H1 (cell line): ENCODE measurements around the gene CCDC9B. TPM values are rescaled to one million over a fixed set of nuclear protein-coding genes. Genes with fewer than 3 reads are reported as not detected.

Experiments used
- CTCF ChIA-PET: fragments of 300-600 bp; sonication (Branson Sonifier 250); formaldehyde crosslinking; loops from one replicate; lab custom pipeline; 2021; ENCODE audit not compliant: partially characterized antibody; lab: Charles Lee
- POLR2A ChIA-PET: fragments of 300-600 bp; sonication (Branson Sonifier 250); formaldehyde crosslinking; loops from one replicate; lab custom pipeline; 2021; ENCODE audit warnings: inconsistent platforms; ENCODE audit not compliant: partially characterized antibody; lab: Charles Lee
- DNase-seq, 2 experiments: peaks; one replicate each; pipeline versions ENCODE4 v3.0.0 to v3.0.0-alpha.2; 2010 to 2022; ENCODE audit warnings: low spot score in 2 of 2, low read depth in 1 of 2, mixed read lengths in 1 of 2
- FAIRE-seq: peaks from 2 replicates; lab custom pipeline; 2011; peaks lifted over from hg19 to GRCh38; lab: Jason Lieb, UNC
- H2AFZ ChIP-seq: 2 replicates; pipeline ENCODE4 v1.8.1; 2012; ENCODE audit warnings: low read length, inconsistent platforms
- H2AK5ac ChIP-seq: 2 replicates; pipeline ENCODE4 v1.6.1; 2013; ENCODE audit warnings: low read depth, low read length
- H2BK120ac ChIP-seq: replicated peaks from 2 replicates; pipeline ENCODE3; 2013; ENCODE audit warnings: low read depth, low read length, inconsistent platforms
- H2BK12ac ChIP-seq: 2 replicates; pipeline ENCODE4 v1.6.1; 2013; ENCODE audit warnings: low read depth, low read length
- H2BK15ac ChIP-seq: 2 replicates; pipeline ENCODE4 v1.6.1; 2013; ENCODE audit warnings: low read length
- H2BK20ac ChIP-seq: 2 replicates; pipeline ENCODE4 v1.6.1; 2013; ENCODE audit warnings: low read length
- H2BK5ac ChIP-seq: 2 replicates; pipeline ENCODE4 v1.6.1; 2013; ENCODE audit warnings: low read depth, low read length
- H3K14ac ChIP-seq: 2 replicates; pipeline ENCODE4 v1.6.1; 2013; ENCODE audit warnings: inconsistent platforms; ENCODE audit not compliant: insufficient read length
- H3K18ac ChIP-seq: 2 replicates; pipeline ENCODE4 v1.6.1; 2013; ENCODE audit warnings: low read length; ENCODE audit errors: extremely low read depth
- H3K23ac ChIP-seq: 2 replicates; pipeline ENCODE4 v1.6.1; 2013; ENCODE audit warnings: inconsistent platforms; ENCODE audit not compliant: insufficient read length
- H3K23me2 ChIP-seq: 2 replicates; pipeline ENCODE4 v1.6.1; 2013; ENCODE audit warnings: low read depth, low read length
- H3K27ac ChIP-seq: 2 replicates; pipeline ENCODE4 v1.6.1; 2011; ENCODE audit warnings: low read depth, low read length, inconsistent platforms
- H3K27me3 ChIP-seq, 4 experiments: replicated peaks in 1 of 4; 1 replicate in 1 of 4; 2 replicates in 3 of 4; pipeline versions ENCODE4 v1.6.1 to v1.8.1; 2011 to 2013; ENCODE audit warnings: low read length in 3 of 4, mild to moderate bottlenecking in 3 of 4, inconsistent platforms in 2 of 4, mixed read lengths in 2 of 4, moderate library complexity in 1 of 4; ENCODE audit not compliant: control insufficient read depth in 3 of 4, insufficient read depth in 3 of 4; ENCODE audit errors: extremely low read depth in 1 of 4
- H3K36me3 ChIP-seq, 4 experiments: 2 replicates each; pipeline versions ENCODE4 v1.6.1 to v1.8.1; 2011 to 2013; ENCODE audit warnings: mild to moderate bottlenecking in 4 of 4, low read length in 3 of 4, moderate library complexity in 2 of 4, control low read depth in 1 of 4, inconsistent platforms in 1 of 4; ENCODE audit not compliant: insufficient read depth in 4 of 4, control insufficient read depth in 2 of 4
- H3K4ac ChIP-seq: replicated peaks from 2 replicates; pipeline ENCODE3; 2013; ENCODE audit warnings: low read length, low read depth, mixed read lengths, inconsistent platforms; ENCODE audit not compliant: insufficient read length
- H3K4me1 ChIP-seq, 4 experiments: replicated peaks in 1 of 4; 1 replicate in 1 of 4; 2 replicates in 3 of 4; pipeline versions ENCODE4 v1.6.1 to v1.8.1; 2011 to 2013; ENCODE audit warnings: low read length in 3 of 4, inconsistent platforms in 2 of 4, mixed read lengths in 1 of 4; ENCODE audit not compliant: insufficient read depth in 4 of 4, control insufficient read depth in 3 of 4
- H3K4me2 ChIP-seq, 2 experiments: 2 replicates each; pipeline versions ENCODE4 v1.6.1 to v1.8.1; 2011 to 2013; ENCODE audit warnings: low read depth in 2 of 2, low read length in 2 of 2, control low read depth in 1 of 2, inconsistent platforms in 1 of 2, mild to moderate bottlenecking in 1 of 2; ENCODE audit not compliant: insufficient read depth in 1 of 2
- H3K4me3 ChIP-seq, 4 experiments: fragments of 200-600, 300-600 bp in 1 of 4; sonication (generic), shearing (Covaris generic), sonication (Bioruptor Twin) in 1 of 4; 2 replicates each; pipeline versions ENCODE4 v1.5.1 to v1.8.1; 2011 to 2016; ENCODE audit warnings: low read length in 4 of 4, low read depth in 3 of 4, control low read depth in 2 of 4, inconsistent platforms in 2 of 4, mild to moderate bottlenecking in 2 of 4, mixed read lengths in 1 of 4, moderate library complexity in 1 of 4; ENCODE audit not compliant: insufficient read depth in 2 of 4; ENCODE audit errors: extremely low read depth in 1 of 4
- H3K56ac ChIP-seq: replicated peaks from 2 replicates; pipeline ENCODE3; 2013; ENCODE audit warnings: low read depth, mild to moderate bottlenecking, mixed read lengths, low read length, inconsistent platforms; ENCODE audit not compliant: insufficient read length
- H3K79me1 ChIP-seq: 2 replicates; pipeline ENCODE4 v1.6.1; 2013; ENCODE audit warnings: low read depth, low read length, control low read depth
- H3K79me2 ChIP-seq, 2 experiments: 2 replicates each; pipeline versions ENCODE4 v1.6.1 to v1.8.1; 2012 to 2013; ENCODE audit warnings: low read length in 2 of 2, mild to moderate bottlenecking in 2 of 2, inconsistent platforms in 1 of 2; ENCODE audit not compliant: insufficient read depth in 2 of 2, control insufficient read depth in 1 of 2
- H3K9ac ChIP-seq, 4 experiments: replicated peaks in 1 of 4; 1 replicate in 1 of 4; 2 replicates in 3 of 4; pipeline versions ENCODE4 v1.6.1 to v1.8.1; 2011 to 2013; ENCODE audit warnings: low read depth in 3 of 4, low read length in 3 of 4, control low read depth in 2 of 4, mild to moderate bottlenecking in 2 of 4, moderate library complexity in 2 of 4, inconsistent platforms in 1 of 4; ENCODE audit errors: extremely low read depth in 1 of 4
- H3K9me3 ChIP-seq, 2 experiments: 2 replicates each; pipeline versions ENCODE4 v1.6.1 to v1.8.1; 2012 to 2013; ENCODE audit warnings: mild to moderate bottlenecking in 2 of 2, moderate library complexity in 2 of 2, control low read depth in 1 of 2, inconsistent platforms in 1 of 2, low read depth in 1 of 2, low read length in 1 of 2, mixed read lengths in 1 of 2; ENCODE audit not compliant: insufficient read depth in 2 of 2
- H4K20me1 ChIP-seq, 2 experiments: replicated peaks in 1 of 2; 2 replicates each; pipeline versions ENCODE3 to v1.8.1; 2011 to 2013; ENCODE audit warnings: inconsistent platforms in 2 of 2, low read length in 2 of 2, mild to moderate bottlenecking in 1 of 2; ENCODE audit not compliant: insufficient read depth in 2 of 2, control insufficient read depth in 1 of 2
- H4K5ac ChIP-seq: 2 replicates; pipeline ENCODE4 v1.6.1; 2013; ENCODE audit warnings: low read length, low read depth, mixed read lengths, inconsistent platforms; ENCODE audit not compliant: insufficient read length
- H4K8ac ChIP-seq: 2 replicates; pipeline ENCODE4 v1.8.0; 2013; ENCODE audit warnings: mild to moderate bottlenecking, moderate library complexity, low read length, inconsistent platforms; ENCODE audit not compliant: insufficient read depth; ENCODE audit errors: extremely low read depth
- H4K91ac ChIP-seq: replicated peaks from 2 replicates; pipeline ENCODE3; 2013; ENCODE audit warnings: low read length, mixed read lengths, inconsistent platforms; ENCODE audit not compliant: insufficient read length
- CBX5 ChIP-seq: fragments of 300-800, 300-1000 bp; sonication (generic); IDR thresholded peaks from 2 replicates; pipeline ENCODE4 v1.7.1; 2016; ENCODE audit warnings: antibody characterized with exemption, low read length, low read depth
- CHD2 ChIP-seq: IDR thresholded peaks from 2 replicates; pipeline ENCODE4 v1.6.1; 2012; ENCODE audit warnings: low read length, improper control_type of control experiment
- CTBP2 ChIP-seq: IDR thresholded peaks from 2 replicates; pipeline ENCODE4 v1.7.0; 2011; ENCODE audit warnings: borderline replicate concordance, mild to moderate bottlenecking, moderate library complexity, mixed read lengths, low read length; ENCODE audit not compliant: insufficient read depth, insufficient read length
- EGR1 ChIP-seq: IDR thresholded peaks from 2 replicates; pipeline ENCODE4 v1.6.1; 2011; ENCODE audit warnings: low read depth, low read length, borderline replicate concordance
- GTF2F1 ChIP-seq: IDR thresholded peaks from 2 replicates; pipeline ENCODE4 v1.6.1; 2012; ENCODE audit warnings: low read depth, low read length, improper control_type of control experiment, borderline replicate concordance
- HDAC6 ChIP-seq: IDR thresholded peaks from one replicate; pipeline ENCODE4 v1.7.1; 2012; ENCODE audit warnings: low read depth, mild to moderate bottlenecking, inconsistent platforms, low read length, moderate library complexity
- JUN ChIP-seq: IDR thresholded peaks from 2 replicates; pipeline ENCODE4 v1.6.1; 2011; ENCODE audit warnings: low read depth, mild to moderate bottlenecking, improper control_type of control experiment, low read length
- SIRT6 ChIP-seq: IDR thresholded peaks from one replicate; pipeline ENCODE4 v1.7.1; 2012; ENCODE audit warnings: low read length, inconsistent platforms
- SP4 ChIP-seq: IDR thresholded peaks from 2 replicates; pipeline ENCODE4 v1.6.1; 2012; ENCODE audit warnings: low read length, inconsistent platforms
- SRF ChIP-seq: IDR thresholded peaks from 2 replicates; pipeline ENCODE4 v1.6.1; 2011; ENCODE audit warnings: mild to moderate bottlenecking, low read depth, low read length, moderate library complexity
- TEAD4 ChIP-seq: IDR thresholded peaks from 2 replicates; pipeline ENCODE4 v1.6.1; 2012; ENCODE audit warnings: low read depth, low read length, inconsistent platforms, mixed read lengths
- USF2 ChIP-seq: IDR thresholded peaks from 2 replicates; pipeline ENCODE4 v1.6.1; 2011; ENCODE audit warnings: low read length, improper control_type of control experiment
- YY1 ChIP-seq: IDR thresholded peaks from 2 replicates; pipeline ENCODE4 v1.6.1; 2011; ENCODE audit warnings: low read depth, mild to moderate bottlenecking, low read length
- WGBS, 2 experiments: shearing (Covaris generic) in 1 of 2; methylation state at CpG; one replicate each; pipeline versions ENCODE4 v1.1.6 to v1.1.7; 2013 to 2015; ENCODE audit warnings: low lambda C conversion rate in 2 of 2, mixed read lengths in 2 of 2, inconsistent platforms in 1 of 2, low coverage in 1 of 2, missing lambda C conversion rate in 1 of 2; ENCODE audit not compliant: insufficient replicate concordance in 2 of 2, insufficient coverage in 1 of 2, insufficient read length in 1 of 2; ENCODE audit errors: extremely low coverage in 1 of 2, missing lambda C conversion rate in 1 of 2; 5-methylcytosine and 5-hydroxymethylcytosine counted together
- polyA plus RNA-seq, 7 experiments: library from polyadenylated mRNA; depleted of rRNA in 3 of 7; stranded (reverse) in 5 of 7; unstranded in 2 of 7; fragments of >200 nt in 5 of 7; fragments of 200-250 nt in 2 of 7; gene quantifications; 1 replicate in 5 of 7; 2 replicates in 1 of 7; 4 replicates in 1 of 7; pipeline versions ENCODE4 v1.2.1 to v1.2.3, GENCODE V29; 2011 to 2013; ENCODE audit warnings: missing spikeins in 2 of 7, mixed read lengths in 2 of 7
- total RNA-seq: library from RNA; stranded (reverse); fragmentation: NEBNext Ultra II Directional; extraction: Animal tissue kit (Norgen Biotek cat#: 25700); gene quantifications from 2 replicates; pipeline ENCODE4 v1.2.1, GENCODE V29; 2021

CCDC9B gene
- total and polyA plus RNA-seq, 2 of the 8 experiments (the other 6 are each of a cell fraction or from before 2014, with no cell fraction given) = 0.45 to 0.78 TPM

- H3K14ac ChIP-seq = no peak overlapping the region
- H4K8ac ChIP-seq = no peak overlapping the region; the same call in 1 of the 2 replicates
- H3K9ac ChIP-seq = no peak overlapping the region
- H2AFZ ChIP-seq = no peak overlapping the region
- H3K23ac ChIP-seq = no peak overlapping the region
- H2BK12ac ChIP-seq = peak overlapping the region; percentile 96; the same call in 1 of the 2 replicates
- H3K56ac ChIP-seq = no peak overlapping the region
- no peak overlapping the region for H3K4me2 ChIP-seq
- H3K4me3 ChIP-seq = no peak overlapping the region
- H3K79me2 ChIP-seq = no peaks in the 10 kb centered on the region
- peaks cover 0 to 2% (median 0%) of the 10 kb centered on the region in 4 experiments; a peak in 3 of 8 replicates for H3K36me3 ChIP-seq
- H3K4ac ChIP-seq = no peak overlapping the region
- no peak overlapping the region for H4K5ac ChIP-seq
- no peak overlapping the region for H2AK5ac ChIP-seq
- DNase-seq (no peak), FAIRE-seq (no peak)
- H3K79me1 ChIP-seq = no peaks in the 10 kb centered on the region
- H3K27ac ChIP-seq = no peak overlapping the region
- 88% methylated on average over 3 of the region's 3 CpGs; no CpG with 5 or more reads in 1 of the 2 experiments for WGBS, 2 experiments
- H2BK15ac ChIP-seq = peak overlapping the region; percentile 97
- 0 out of 2 replicates have a peak overlapping the region, but pooled peaks have one; percentile 61 for H2BK20ac ChIP-seq
- H3K4me1 ChIP-seq = peaks cover 0 to 31% (median 18%) of the 10 kb centered on the region in 4 experiments; a peak in 6 of 7 replicates
- H3K18ac ChIP-seq = no peak overlapping the region; the same call in 1 of the 2 replicates
- peaks cover 0 to 4% (median under 1%) of the 10 kb centered on the region in 4 experiments; a peak in 1 of 7 replicates for H3K27me3 ChIP-seq
- CTCF ChIA-PET = interaction anchor here (0.5 to 27.4 kb wide), 12 partner anchors 7 to 544 kb away, joined by 3 to 584 read pairs (median 106); partner anchors contain the start of genes ANKRD63, BMF, DISP2 and INAFM2
- POLR2A ChIA-PET = interaction anchor here (0.7 to 8.1 kb wide), 4 partner anchors 7 to 41 kb away, joined by 3 to 66 read pairs (median 4); no protein-coding TSS in a partner anchor
- H4K20me1 ChIP-seq = no peaks in the 10 kb centered on the region
- no peaks in the 10 kb centered on the region; the same call in 1 of the 2 replicates for H3K23me2 ChIP-seq
- peak overlapping the region; percentile 41 for H4K91ac ChIP-seq
- peak overlapping the region; percentile 44; the same call in 1 of the 2 replicates for H2BK5ac ChIP-seq
- no peaks in the 10 kb centered on the region for H3K9me3 ChIP-seq
- H2BK120ac ChIP-seq = no peak overlapping the region
- TF ChIP-seq YY1 (no peak), JUN (no peak), SIRT6 (no peak), TEAD4 (no peak), CBX5 (no peak), GTF2F1 (no peak), SRF (no peak), CTBP2 (no peak), SP4 (no peak), CHD2 (no peak), HDAC6 (no peak), EGR1 (no peak), USF2 (no peak)
Measured at GRCh38 chr15:40334541-40334940, 6.2 kb downstream of the CCDC9B start.
